ENCODE measurements around the gene PRPF31. TPM values are rescaled to one million over a fixed set of nuclear protein-coding genes. Genes with fewer than 3 reads are reported as not detected.
"Not testable (repeated sequence)": the region's sequence is repeated elsewhere in the genome, so short reads cannot be mapped to it uniquely, and the experiment has no call there.

PRPF31 gene
- polyA plus RNA-seq, 1 experiment, result 39.4 TPM

DNA sequence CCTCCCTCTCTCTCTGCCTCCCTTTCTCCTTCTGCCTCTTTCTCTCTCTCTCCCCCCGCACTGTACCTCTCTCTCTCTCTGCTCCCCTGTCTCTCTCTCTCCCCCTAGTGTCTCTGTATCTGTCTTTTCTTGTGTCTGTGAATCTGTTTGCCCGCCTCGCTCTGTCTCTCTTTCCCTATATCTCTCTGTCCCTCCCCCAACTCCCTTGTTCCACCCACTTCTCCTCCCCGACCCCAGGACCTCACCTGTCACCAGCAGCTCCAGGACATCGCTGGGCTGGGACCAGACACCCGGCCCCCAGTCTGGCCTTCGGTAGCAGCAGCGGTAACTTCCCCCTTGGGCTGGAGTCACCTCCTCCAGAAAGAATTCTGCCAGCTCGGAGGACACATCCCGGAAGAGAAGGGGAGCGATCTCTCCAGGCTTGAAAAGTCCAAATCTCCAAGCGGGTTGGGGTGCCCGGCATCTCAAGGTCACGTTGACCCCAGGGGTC, 18.9 kb upstream of the PRPF31 start:
- no peak for DNase-seq (ENCODE audit: low read depth)
- TF ChIP-seq, protein P1, sequence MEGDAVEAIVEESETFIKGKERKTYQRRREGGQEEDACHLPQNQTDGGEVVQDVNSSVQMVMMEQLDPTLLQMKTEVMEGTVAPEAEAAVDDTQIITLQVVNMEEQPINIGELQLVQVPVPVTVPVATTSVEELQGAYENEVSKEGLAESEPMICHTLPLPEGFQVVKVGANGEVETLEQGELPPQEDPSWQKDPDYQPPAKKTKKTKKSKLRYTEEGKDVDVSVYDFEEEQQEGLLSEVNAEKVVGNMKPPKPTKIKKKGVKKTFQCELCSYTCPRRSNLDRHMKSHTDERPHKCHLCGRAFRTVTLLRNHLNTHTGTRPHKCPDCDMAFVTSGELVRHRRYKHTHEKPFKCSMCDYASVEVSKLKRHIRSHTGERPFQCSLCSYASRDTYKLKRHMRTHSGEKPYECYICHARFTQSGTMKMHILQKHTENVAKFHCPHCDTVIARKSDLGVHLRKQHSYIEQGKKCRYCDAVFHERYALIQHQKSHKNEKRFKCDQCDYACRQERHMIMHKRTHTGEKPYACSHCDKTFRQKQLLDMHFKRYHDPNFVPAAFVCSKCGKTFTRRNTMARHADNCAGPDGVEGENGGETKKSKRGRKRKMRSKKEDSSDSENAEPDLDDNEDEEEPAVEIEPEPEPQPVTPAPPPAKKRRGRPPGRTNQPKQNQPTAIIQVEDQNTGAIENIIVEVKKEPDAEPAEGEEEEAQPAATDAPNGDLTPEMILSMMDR (IDR thresholded peaks at IDR 0.05; ENCODE audit: insufficient read depth, low read depth, low read length), result peak; percentile 59
- H3K27me3 ChIP-seq (ENCODE audit: control insufficient read depth, insufficient read depth, low read length), result no peaks in the 10 kb centered on the region
- POLR2A ChIA-PET, result interaction anchor here (0.7 kb wide), 1 partner anchor 27 kb away, joined by 5 read pairs; no protein-coding TSS in a partner anchor
- no peaks in the 10 kb centered on the region for H3K36me3 ChIP-seq (ENCODE audit: control insufficient read depth, insufficient read depth, low read length)
- H3K4me3 ChIP-seq (ENCODE audit: low read depth, low read length), result peak overlapping the region; percentile 30
- CTCF ChIA-PET, result interaction anchor here (0.5 to 3.4 kb wide), 8 partner anchors 10 to 303 kb away, joined by 3 to 17 read pairs (median 4); partner anchors contain the start of genes PRPF31 and TFPT

DNA sequence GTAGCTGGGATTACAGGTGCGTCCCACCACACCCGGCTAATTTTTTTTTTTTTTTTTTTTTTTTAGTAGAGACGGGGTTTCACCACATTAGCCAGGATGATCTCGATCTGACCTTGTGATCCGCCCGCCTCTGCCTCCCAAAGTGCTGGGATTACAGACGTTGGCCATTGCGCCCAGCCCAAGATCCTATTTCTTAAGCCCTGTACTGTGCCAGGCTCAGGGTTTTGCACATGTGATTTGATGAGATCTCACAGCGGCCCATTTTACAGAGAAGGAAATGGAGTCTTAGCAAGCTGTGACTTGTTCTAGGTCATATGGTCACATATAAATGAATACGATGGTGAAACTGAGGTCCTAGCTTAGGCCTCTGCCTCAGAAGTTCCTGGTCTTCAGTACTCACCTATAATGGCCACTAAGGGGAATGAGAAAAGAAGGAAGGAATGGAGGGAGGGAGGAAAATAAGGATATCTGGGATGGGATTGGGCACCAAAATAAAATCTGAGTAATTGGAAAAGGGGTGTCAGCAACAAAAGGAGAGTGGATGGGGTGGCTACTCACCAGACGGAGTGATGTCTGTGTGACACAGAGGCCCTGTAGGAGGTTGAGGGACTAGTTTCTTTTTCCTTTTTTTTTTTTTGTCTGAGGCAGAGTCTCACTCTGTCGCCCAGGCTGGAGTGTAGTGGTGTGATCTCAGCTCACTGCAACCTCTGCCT, 16.2 kb upstream of the PRPF31 start:
- no peak for DNase-seq (ENCODE audit: low read depth)
- CTCF ChIA-PET, result no interaction called here
- Histone ChIP-seq H3K27me3 (ENCODE audit: control insufficient read depth, insufficient read depth, low read length) (no peaks in the 10 kb centered on the region), H3K4me3 (ENCODE audit: low read depth, low read length) (no peak overlapping the region), H3K36me3 (ENCODE audit: control insufficient read depth, insufficient read depth, low read length) (no peaks in the 10 kb centered on the region; the same call in 1 of the 2 replicates)
- TF ChIP-seq, protein P1 (IDR thresholded peaks at IDR 0.05; ENCODE audit: insufficient read depth, low read depth, low read length), result no peak
- POLR2A ChIA-PET, result no interaction called here

DNA sequence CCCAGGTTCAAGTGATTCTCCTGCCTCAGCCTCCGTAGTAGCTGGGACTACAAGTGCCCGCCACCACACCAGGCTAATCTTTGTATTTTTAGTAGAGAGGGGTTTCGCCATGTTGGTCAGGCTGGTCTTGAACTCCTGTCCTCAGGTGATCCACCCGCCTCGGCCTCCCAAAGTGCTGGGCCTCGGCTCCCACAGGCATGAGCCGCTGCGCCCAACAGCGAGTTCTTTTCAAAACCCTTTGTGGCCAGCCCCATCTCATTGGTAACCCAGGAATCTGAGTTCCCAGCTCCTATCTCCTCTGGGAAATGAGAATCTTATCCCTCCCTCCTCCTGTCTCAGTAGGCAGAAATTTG, 15.7 kb upstream of the PRPF31 start:
- DNase-seq (ENCODE audit: low read depth); CTCF ChIA-PET; H3K27me3 ChIP-seq (ENCODE audit: control insufficient read depth, insufficient read depth, low read length); H3K36me3 ChIP-seq (ENCODE audit: control insufficient read depth, insufficient read depth, low read length); POLR2A ChIA-PET; H3K4me3 ChIP-seq (ENCODE audit: low read depth, low read length): not testable (repeated sequence)

DNA sequence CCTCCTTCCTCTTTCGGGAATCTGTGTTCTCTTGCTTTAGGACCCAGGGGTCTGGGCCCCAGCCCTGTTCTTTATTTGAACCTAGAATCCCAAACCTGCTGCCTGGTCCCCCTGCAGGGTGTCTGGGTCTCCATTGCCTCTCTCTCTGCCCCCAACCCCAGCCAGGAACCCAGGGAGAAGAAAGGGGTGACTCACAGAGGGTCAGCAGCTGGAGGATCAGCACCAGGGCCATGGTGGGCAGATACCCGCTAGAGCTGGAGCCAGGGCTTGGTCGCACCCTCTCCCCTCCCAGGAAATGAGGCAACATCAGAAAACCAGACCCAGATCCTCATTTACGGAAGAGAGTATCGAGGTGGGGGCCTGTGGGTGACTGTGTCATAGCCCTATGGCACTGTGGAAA, 15.0 kb upstream of the PRPF31 start, which contains the start of gene OSCAR:
OSCAR (minus strand) TSS at position 243 of the 400 bp plus-strand sequence; CDS start at position 232, 11 bp downstream.
- TF ChIP-seq, protein P1 (IDR thresholded peaks at IDR 0.05; ENCODE audit: insufficient read depth, low read depth, low read length), result no peak
- no peak within 1 kb of the TSS for H3K4me3 ChIP-seq (ENCODE audit: low read depth, low read length)
- H3K36me3 ChIP-seq (ENCODE audit: control insufficient read depth, insufficient read depth, low read length), result no peaks in the 10 kb centered on the region; the same call in none of the 2 replicates
- ChIA-PET POLR2A (no interaction called here), CTCF (no interaction called here)
- H3K27me3 ChIP-seq (ENCODE audit: control insufficient read depth, insufficient read depth, low read length), result no peaks in the 10 kb centered on the region
- DNase-seq (ENCODE audit: low read depth), result no peak

DNA sequence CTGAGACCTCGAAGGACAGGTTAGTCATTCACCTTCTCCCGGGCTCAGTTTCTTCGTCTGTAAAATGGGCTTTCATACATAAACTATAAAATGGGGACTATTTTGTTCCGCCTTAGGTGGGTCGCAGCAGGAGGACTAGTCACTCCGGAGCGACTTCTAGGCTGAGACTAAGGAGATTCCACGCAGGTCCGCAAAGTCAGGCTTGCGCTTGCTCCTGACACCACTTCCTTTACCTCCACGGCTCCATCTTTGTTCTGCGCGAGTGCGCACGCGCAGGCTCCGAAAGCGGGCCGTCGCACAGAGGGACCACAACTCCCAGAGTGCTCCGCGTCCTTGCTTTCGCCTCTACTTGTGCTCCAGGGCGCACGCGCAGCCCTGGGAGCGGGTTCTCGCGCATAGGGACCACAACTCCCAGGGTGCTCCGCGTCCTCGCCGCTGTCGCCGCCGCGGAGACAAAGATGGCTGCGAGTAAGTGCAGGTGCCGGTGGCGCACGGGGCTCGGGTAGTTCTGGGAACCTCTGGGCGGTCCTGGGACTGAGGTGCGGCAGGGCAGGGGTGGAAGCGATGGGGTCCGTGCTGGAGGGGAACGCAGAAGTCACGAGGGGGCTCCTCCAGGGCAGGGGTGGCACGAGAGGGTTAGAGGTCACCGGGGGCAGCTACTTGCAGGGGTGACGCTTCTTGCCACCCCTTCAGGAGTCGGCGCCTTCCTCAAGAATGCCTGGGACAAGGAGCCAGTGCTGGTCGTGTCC, 13.0 kb upstream of the PRPF31 start, which contains the start of gene NDUFA3:
NDUFA3 (plus strand) TSS at position 435 of the 749 bp plus-strand sequence; CDS start at position 459, 24 bp downstream.
- Histone ChIP-seq H3K4me3 (ENCODE audit: low read depth, low read length) (peak within 1 kb of the TSS; percentile 76), H3K36me3 (ENCODE audit: control insufficient read depth, insufficient read depth, low read length) (peaks cover 8% of the 10 kb centered on the region), H3K27me3 (ENCODE audit: control insufficient read depth, insufficient read depth, low read length) (no peaks in the 10 kb centered on the region)
- CTCF ChIA-PET, result no interaction called here
- DNase-seq (ENCODE audit: low read depth), result peak; percentile 86
- POLR2A ChIA-PET, result no interaction called here
- TF ChIP-seq, protein P1 (IDR thresholded peaks at IDR 0.05; ENCODE audit: insufficient read depth, low read depth, low read length), result no peak

Data from BJ (cell line).